Prostate gland (tissue), 2 donors: ENCODE data around the gene MED15.

Experiments
- POLR2A ChIP-seq: fragments of 450-650 bp; IDR thresholded peaks from one replicate; pipeline ENCODE4 v1.6.1; 2016; ENCODE audit warnings: antibody characterized with exemption, mild to moderate bottlenecking
- POLR2AphosphoS5 ChIP-seq: sonication (generic); formaldehyde crosslinking; IDR thresholded peaks from one replicate; pipeline ENCODE4 v1.6.1; 2017; ENCODE audit warnings: antibody characterized with exemption
- TF ChIP-seq, protein P1 (sequence below), 4 experiments: fragments of 200-600 bp in 2 of 4; fragments of 450-650 bp in 2 of 4; sonication (generic) in 2 of 4; IDR thresholded peaks; 1 replicate in 3 of 4; 2 replicates in 1 of 4; pipeline ENCODE4 v1.5.1; 2016 to 2019; ENCODE audit warnings: antibody characterized with exemption in 4 of 4, mild to moderate bottlenecking in 2 of 4, moderate library complexity in 2 of 4

DNA sequence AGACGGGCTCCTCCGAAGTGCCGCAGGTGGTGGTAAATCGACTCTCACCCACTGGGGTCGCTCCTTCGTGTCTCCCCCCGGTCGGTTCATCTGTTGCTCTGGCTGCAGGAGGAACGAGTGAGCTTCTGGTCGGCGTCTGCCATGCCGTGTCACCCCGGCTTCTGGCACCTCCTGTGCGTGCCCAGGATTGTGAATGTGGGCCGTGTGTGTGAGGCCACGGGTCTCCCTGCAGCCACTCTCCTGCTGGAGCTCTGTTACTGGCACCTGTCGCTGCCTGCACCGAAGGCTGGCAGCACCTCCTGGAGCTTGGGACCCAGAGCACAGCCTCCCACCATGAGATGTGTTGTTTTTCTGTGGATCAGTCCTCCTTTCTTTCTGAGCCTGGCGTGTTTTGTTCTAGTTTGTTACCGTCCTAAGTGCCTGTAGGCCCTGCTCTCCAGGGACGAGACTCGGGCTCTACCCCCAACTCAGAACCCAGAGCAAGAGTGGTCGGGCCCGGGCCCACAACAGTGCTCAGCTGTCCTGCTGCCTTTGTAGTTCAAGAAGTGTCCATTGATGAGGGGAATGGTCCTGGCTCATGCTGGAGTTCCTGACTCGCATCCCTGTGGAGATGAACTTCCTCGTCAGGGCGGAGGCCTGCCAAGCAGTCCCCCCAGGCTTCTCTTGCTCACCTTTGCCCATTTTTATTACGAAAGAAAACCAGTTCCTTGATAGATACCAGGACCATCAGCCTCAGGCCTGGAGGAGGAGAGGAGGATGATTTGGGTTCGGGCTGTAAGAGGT, 66.6 kb downstream of the MED15 start:
- TF ChIP-seq POLR2A (no peak), POLR2AphosphoS5 (no peak)
- TF ChIP-seq, protein P1, sequence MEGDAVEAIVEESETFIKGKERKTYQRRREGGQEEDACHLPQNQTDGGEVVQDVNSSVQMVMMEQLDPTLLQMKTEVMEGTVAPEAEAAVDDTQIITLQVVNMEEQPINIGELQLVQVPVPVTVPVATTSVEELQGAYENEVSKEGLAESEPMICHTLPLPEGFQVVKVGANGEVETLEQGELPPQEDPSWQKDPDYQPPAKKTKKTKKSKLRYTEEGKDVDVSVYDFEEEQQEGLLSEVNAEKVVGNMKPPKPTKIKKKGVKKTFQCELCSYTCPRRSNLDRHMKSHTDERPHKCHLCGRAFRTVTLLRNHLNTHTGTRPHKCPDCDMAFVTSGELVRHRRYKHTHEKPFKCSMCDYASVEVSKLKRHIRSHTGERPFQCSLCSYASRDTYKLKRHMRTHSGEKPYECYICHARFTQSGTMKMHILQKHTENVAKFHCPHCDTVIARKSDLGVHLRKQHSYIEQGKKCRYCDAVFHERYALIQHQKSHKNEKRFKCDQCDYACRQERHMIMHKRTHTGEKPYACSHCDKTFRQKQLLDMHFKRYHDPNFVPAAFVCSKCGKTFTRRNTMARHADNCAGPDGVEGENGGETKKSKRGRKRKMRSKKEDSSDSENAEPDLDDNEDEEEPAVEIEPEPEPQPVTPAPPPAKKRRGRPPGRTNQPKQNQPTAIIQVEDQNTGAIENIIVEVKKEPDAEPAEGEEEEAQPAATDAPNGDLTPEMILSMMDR (IDR thresholded peaks at IDR 0.05): no peak
